ENCODE results near the gene SPDEF.

Gene SPDEF

DNA sequence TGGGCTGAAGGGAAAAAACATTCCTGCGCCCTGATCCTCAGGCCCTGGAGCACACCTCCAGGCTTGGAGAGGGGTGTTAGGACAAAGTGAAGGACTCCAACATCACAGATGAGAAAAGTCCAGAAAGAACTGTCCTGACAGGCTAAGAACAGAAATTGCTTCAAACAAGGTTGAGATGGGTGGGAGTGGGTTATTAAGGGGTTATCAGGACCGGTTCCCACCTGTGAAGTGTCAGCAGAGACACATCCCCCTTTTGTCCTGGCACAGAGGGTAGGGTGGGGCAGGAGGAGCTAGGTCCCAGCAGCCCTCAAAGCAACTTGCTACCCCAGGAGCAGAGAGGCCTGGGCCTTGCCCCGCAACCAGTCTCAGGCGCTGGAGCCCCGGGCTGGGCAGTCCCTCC lies 3.5 kb downstream of the SPDEF start:
- H3K4me3 ChIP-seq (ENCODE audit: low read depth, low read length), result no peak overlapping the region
- DNase-seq (ENCODE audit: low read depth, low spot score), result no peak
- POLR2A ChIA-PET, result no interaction called here
- TF ChIP-seq, protein P1, sequence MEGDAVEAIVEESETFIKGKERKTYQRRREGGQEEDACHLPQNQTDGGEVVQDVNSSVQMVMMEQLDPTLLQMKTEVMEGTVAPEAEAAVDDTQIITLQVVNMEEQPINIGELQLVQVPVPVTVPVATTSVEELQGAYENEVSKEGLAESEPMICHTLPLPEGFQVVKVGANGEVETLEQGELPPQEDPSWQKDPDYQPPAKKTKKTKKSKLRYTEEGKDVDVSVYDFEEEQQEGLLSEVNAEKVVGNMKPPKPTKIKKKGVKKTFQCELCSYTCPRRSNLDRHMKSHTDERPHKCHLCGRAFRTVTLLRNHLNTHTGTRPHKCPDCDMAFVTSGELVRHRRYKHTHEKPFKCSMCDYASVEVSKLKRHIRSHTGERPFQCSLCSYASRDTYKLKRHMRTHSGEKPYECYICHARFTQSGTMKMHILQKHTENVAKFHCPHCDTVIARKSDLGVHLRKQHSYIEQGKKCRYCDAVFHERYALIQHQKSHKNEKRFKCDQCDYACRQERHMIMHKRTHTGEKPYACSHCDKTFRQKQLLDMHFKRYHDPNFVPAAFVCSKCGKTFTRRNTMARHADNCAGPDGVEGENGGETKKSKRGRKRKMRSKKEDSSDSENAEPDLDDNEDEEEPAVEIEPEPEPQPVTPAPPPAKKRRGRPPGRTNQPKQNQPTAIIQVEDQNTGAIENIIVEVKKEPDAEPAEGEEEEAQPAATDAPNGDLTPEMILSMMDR (IDR thresholded peaks at IDR 0.05; ENCODE audit: insufficient read depth, low read length, missing control alignments), result no peak
- CTCF ChIA-PET, result no interaction called here

DNA sequence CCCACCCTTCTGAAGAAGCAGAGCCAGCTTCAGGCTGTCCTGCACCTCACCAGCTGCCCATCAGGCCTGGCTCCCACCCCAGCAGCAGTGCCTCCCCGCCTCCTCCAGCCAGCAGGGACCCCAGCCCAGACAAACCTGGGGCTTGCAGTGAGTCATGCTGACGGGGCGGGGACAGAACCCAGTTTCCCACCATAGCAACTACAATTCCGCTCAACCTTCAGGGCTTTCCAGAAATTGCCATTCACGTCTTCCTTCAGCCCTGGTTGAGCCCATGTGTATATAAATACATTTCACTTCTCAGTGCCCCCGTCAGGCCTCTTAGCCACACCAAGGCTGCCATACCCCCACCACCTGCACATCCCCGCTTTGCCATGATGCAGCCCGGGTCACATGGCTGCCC lies 4.4 kb downstream of the SPDEF start:
- CTCF ChIA-PET, result no interaction called here

DNA sequence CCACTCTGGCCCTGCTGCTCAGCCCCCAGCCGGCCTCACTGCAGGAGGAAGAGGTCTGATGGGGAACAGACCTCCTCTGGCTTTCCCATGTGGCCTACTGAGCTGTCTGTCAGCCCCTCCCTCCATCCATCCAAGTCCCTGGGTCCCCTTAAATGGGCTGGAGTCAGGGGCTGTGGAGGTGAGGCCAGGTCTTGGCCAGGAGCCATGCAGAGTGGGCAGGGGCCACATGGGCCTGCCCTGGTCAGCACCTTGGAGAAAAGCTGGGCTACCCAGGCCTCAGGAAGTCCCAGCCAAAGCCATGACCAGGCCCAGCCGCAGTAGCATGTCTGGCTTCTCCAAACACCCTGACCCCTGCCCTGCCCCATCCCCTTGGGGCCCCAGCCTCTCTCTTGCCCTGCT lies 6.3 kb downstream of the SPDEF start:
- H3K4me3 ChIP-seq (ENCODE audit: low read depth, low read length), result no peak overlapping the region
- TF ChIP-seq, protein P1 (IDR thresholded peaks at IDR 0.05; ENCODE audit: insufficient read depth, low read length, missing control alignments), result no peak
- DNase-seq (ENCODE audit: low read depth, low spot score), result no peak
- POLR2A ChIA-PET, result no interaction called here
- CTCF ChIA-PET, result no interaction called here

More for the DNA sequence above, 4.4 kb downstream of the SPDEF start:
- TF ChIP-seq, protein P1 (IDR thresholded peaks at IDR 0.05; ENCODE audit: insufficient read depth, low read length, missing control alignments), result no peak
- DNase-seq (ENCODE audit: low read depth, low spot score), result no peak
- POLR2A ChIA-PET, result no interaction called here
- H3K4me3 ChIP-seq (ENCODE audit: low read depth, low read length), result no peak overlapping the region

GRCh38 chr6:34549026-34549803 lies 6.9 kb downstream of the SPDEF start:
- ChIA-PET POLR2A (no interaction called here), CTCF (no interaction called here)
- DNase-seq (ENCODE audit: low read depth, low spot score), result no peak
- TF ChIP-seq, protein P1 (IDR thresholded peaks at IDR 0.05; ENCODE audit: insufficient read depth, low read length, missing control alignments), result no peak
- H3K4me3 ChIP-seq (ENCODE audit: low read depth, low read length), result no peak overlapping the region

GRCh38 chr6:34547701-34548644 lies 8.2 kb downstream of the SPDEF start:
- CTCF ChIA-PET, result interaction anchor here (1.0 kb wide), 1 partner anchor 21 kb away, joined by 3 read pairs; no protein-coding TSS in a partner anchor
- DNase-seq (ENCODE audit: low read depth, low spot score), result no peak
- POLR2A ChIA-PET, result no interaction called here
- TF ChIP-seq, protein P1 (IDR thresholded peaks at IDR 0.05; ENCODE audit: insufficient read depth, low read length, missing control alignments), result no peak
- H3K4me3 ChIP-seq (ENCODE audit: low read depth, low read length), result no peak overlapping the region

All from AG04449 (cell line).